ENCODE measurements around the gene TSC1. TPM values are rescaled to one million over a fixed set of nuclear protein-coding genes. Genes with fewer than 3 reads are reported as not detected.

The TSC1 gene
- total and polyA plus RNA-seq, 10 of the 15 experiments (the other 5 are each of a cell fraction or from before 2014, with no cell fraction given), result 4.0 to 48.0 (median 14.9) TPM

GRCh38 chr9:132944294-132945185, at the start of gene TSC1 (continued):
- TF ChIP-seq STAT3 (IDR thresholded peaks at IDR 0.05; ENCODE audit: low read depth, low read length) (no peak), BCLAF1 (IDR thresholded peaks at IDR 0.05) (no peak), TARDBP (IDR thresholded peaks at IDR 0.05; ENCODE audit: borderline replicate concordance) (peak; percentile 95), SIN3A (IDR thresholded peaks at IDR 0.05; ENCODE audit: low read depth, low read length) (peak; percentile 90), IRF4 (IDR thresholded peaks at IDR 0.05; ENCODE audit: low read depth, low read length) (peak; percentile 56; the same call in 1 of the 2 replicates), RAD21 (IDR thresholded peaks at IDR 0.05; ENCODE audit: insufficient read depth, low read depth, low read length) (no peak), ESRRA (IDR thresholded peaks at IDR 0.05; ENCODE audit: low read length) (no peak), TCF7 (IDR thresholded peaks at IDR 0.05; ENCODE audit: borderline replicate concordance) (peak; percentile 67; the same call in 1 of the 2 replicates), NFIC (IDR thresholded peaks at IDR 0.05; ENCODE audit: low read depth, low read length) (no peak; the same call in 1 of the 2 replicates), HDAC6 (IDR thresholded peaks at IDR 0.05; ENCODE audit: unreplicated experiment) (no peak), PBX3 (IDR thresholded peaks at IDR 0.05; ENCODE audit: insufficient replicate concordance, low read depth, low read length) (peak; percentile 86), NR2C1 (IDR thresholded peaks at IDR 0.05) (peak; percentile 76), ZNF207 (IDR thresholded peaks at IDR 0.05; ENCODE audit: borderline replicate concordance) (peak; percentile 97; the same call in 1 of the 2 replicates), CBX3 (IDR thresholded peaks at IDR 0.05; ENCODE audit: borderline replicate concordance, low read depth) (no peak), WRNIP1 (IDR thresholded peaks at IDR 0.05; ENCODE audit: borderline replicate concordance, low read depth, low read length) (no peak), TCF12 (IDR thresholded peaks at IDR 0.05; ENCODE audit: low read depth, low read length) (peak; percentile 51; the same call in 1 of the 2 replicates), ZNF622 (IDR thresholded peaks at IDR 0.05) (no peak), CBFB (IDR thresholded peaks at IDR 0.05; ENCODE audit: low read depth) (peak; percentile 70), KLF5 (IDR thresholded peaks at IDR 0.05; ENCODE audit: partially characterized antibody) (peak; percentile 94), ASH2L (IDR thresholded peaks at IDR 0.05; ENCODE audit: borderline replicate concordance, low read depth) (peak; percentile 90; the same call in 1 of the 2 replicates), SMC3 (IDR thresholded peaks at IDR 0.05; ENCODE audit: borderline replicate concordance, low read length) (no peak), MEF2B (IDR thresholded peaks at IDR 0.05; ENCODE audit: partially characterized antibody, poor library complexity, severe bottlenecking) (peak; percentile 82)
- TF ChIP-seq, protein P1, sequence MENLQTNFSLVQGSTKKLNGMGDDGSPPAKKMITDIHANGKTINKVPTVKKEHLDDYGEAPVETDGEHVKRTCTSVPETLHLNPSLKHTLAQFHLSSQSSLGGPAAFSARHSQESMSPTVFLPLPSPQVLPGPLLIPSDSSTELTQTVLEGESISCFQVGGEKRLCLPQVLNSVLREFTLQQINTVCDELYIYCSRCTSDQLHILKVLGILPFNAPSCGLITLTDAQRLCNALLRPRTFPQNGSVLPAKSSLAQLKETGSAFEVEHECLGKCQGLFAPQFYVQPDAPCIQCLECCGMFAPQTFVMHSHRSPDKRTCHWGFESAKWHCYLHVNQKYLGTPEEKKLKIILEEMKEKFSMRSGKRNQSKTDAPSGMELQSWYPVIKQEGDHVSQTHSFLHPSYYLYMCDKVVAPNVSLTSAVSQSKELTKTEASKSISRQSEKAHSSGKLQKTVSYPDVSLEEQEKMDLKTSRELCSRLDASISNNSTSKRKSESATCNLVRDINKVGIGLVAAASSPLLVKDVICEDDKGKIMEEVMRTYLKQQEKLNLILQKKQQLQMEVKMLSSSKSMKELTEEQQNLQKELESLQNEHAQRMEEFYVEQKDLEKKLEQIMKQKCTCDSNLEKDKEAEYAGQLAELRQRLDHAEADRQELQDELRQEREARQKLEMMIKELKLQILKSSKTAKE (IDR thresholded peaks at IDR 0.05; ENCODE audit: low read depth, poor library complexity, severe bottlenecking), result peak; percentile 92
